AG09309 (cell line): ENCODE data around the gene RPAP2.
"Not testable (repeated sequence)": the region's sequence is repeated elsewhere in the genome, so short reads cannot be mapped to it uniquely, and the experiment has no call there.

Source experiments
- DNase-seq: peaks from one replicate; pipeline ENCODE4 v3.0.0-alpha.2; 2010; ENCODE audit warnings: low read depth
- H3K4me3 ChIP-seq: 2 replicates; pipeline ENCODE4 v1.5.1; 2011; ENCODE audit warnings: mild to moderate bottlenecking, low read depth, low read length, moderate library complexity; ENCODE audit not compliant: control insufficient read depth
- CTCF ChIP-seq: IDR thresholded peaks from 2 replicates; pipeline ENCODE4 v1.5.1; 2011; ENCODE audit warnings: mild to moderate bottlenecking, low read depth, low read length, inconsistent platforms; ENCODE audit not compliant: insufficient read depth, control insufficient read depth; ENCODE audit errors: missing control alignments

Gene RPAP2

GRCh38 chr1:92419642-92420041, 120.8 kb downstream of the RPAP2 start:
- no peak for TF ChIP-seq CTCF
- H3K4me3 ChIP-seq: no peak overlapping the region
- no peak for DNase-seq

DNA sequence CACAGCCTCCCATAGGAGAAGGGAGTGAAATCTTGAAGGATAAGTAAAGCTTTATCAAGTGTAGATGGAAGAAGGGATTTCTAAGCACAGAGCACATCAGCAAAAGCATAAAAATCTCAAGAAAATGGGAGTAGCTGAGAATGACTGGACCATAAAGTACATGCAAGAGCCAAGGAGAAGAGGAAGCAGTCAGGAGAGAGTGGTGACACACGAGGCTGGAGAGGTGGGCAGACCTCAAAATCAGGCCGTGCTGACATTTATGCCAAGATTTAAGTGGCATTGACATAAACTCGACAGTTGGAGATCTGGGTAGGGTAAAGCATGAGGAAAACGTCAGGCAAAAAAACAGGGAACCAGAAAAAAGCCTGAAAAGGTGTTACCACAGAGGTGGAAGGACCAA, 125.5 kb downstream of the RPAP2 start:
- no peak overlapping the region for H3K4me3 ChIP-seq
- DNase-seq: no peak
- no peak for TF ChIP-seq CTCF

- H3K4me3 ChIP-seq: no peak overlapping the region
- no peak for DNase-seq
- TF ChIP-seq CTCF: no peak
These were observed 126.8 kb downstream of the RPAP2 start for GRCh38 chr1:92425617-92426016.

GRCh38 chr1:92430030-92430429, 131.2 kb downstream of the RPAP2 start:
- no peak for DNase-seq
- TF ChIP-seq CTCF: no peak
- H3K4me3 ChIP-seq: no peak overlapping the region

GRCh38 chr1:92434572-92434971, 135.7 kb downstream of the RPAP2 start:
- DNase-seq, H3K4me3 ChIP-seq: not testable (repeated sequence)

GRCh38 chr1:92439291-92439690, 140.4 kb downstream of the RPAP2 start:
- H3K4me3 ChIP-seq: no peak overlapping the region
- no peak for DNase-seq
- TF ChIP-seq CTCF: no peak

- TF ChIP-seq CTCF: no peak
- DNase-seq: no peak
- no peak overlapping the region for H3K4me3 ChIP-seq
These were observed 142.4 kb downstream of the RPAP2 start for GRCh38 chr1:92441316-92441696.
